ENCODE data around the gene CHST6.
"Not testable (repeated sequence)": the region's sequence is repeated elsewhere in the genome, so short reads cannot be mapped to it uniquely, and the experiment has no call there.

The CHST6 gene

GRCh38 chr16:75495076-75495674, at the start of gene CHST6:
CHST6 (minus strand) TSS chr16:75495441; CDS start chr16:75479828, 15,613 bp downstream.
- peak; percentile 78 for DNase-seq (ENCODE audit: low spot score)

- not testable (repeated sequence) for DNase-seq (ENCODE audit: low spot score)
Observed at GRCh38 chr16:75542462-75542861, 47.2 kb upstream of the CHST6 start.

- DNase-seq (ENCODE audit: low spot score) = no peak
Observed at GRCh38 chr16:75541236-75541635, 46.0 kb upstream of the CHST6 start.

- not testable (repeated sequence) for DNase-seq (ENCODE audit: low spot score)
Observed at GRCh38 chr16:75538882-75539565, 43.8 kb upstream of the CHST6 start.

GRCh38 chr16:75537776-75538175, 42.5 kb upstream of the CHST6 start:
- no peak for DNase-seq (ENCODE audit: low spot score)

- DNase-seq (ENCODE audit: low spot score) = no peak
Observed at GRCh38 chr16:75535901-75536300, 40.7 kb upstream of the CHST6 start, which contains the start of gene CHST5. CHST5 (minus strand) TSS chr16:75536108; CDS start chr16:75530384, 5,724 bp downstream.

GRCh38 chr16:75535211-75535843, 40.1 kb upstream of the CHST6 start:
- no peak for DNase-seq (ENCODE audit: low spot score)

GRCh38 chr16:75534560-75535205, 39.4 kb upstream of the CHST6 start:
- no peak for DNase-seq (ENCODE audit: low spot score)

GRCh38 chr16:75532791-75533190, 37.5 kb upstream of the CHST6 start:
- no peak for DNase-seq (ENCODE audit: low spot score)

GRCh38 chr16:75532142-75532765, 37.0 kb upstream of the CHST6 start:
- no peak for DNase-seq (ENCODE audit: low spot score)

GRCh38 chr16:75529959-75530358, 34.7 kb upstream of the CHST6 start:
- DNase-seq (ENCODE audit: low spot score) = no peak

- DNase-seq (ENCODE audit: low spot score) = no peak
Observed at GRCh38 chr16:75529056-75529905, 34.0 kb upstream of the CHST6 start.

- DNase-seq (ENCODE audit: low spot score) = no peak
Observed at GRCh38 chr16:75527825-75528299, 32.6 kb upstream of the CHST6 start.

GRCh38 chr16:75526032-75526790, 31.0 kb upstream of the CHST6 start:
- DNase-seq (ENCODE audit: low spot score) = no peak

GRCh38 chr16:75519175-75519574, 23.9 kb upstream of the CHST6 start:
- DNase-seq (ENCODE audit: low spot score) = no peak

- DNase-seq (ENCODE audit: low spot score) = not testable (repeated sequence)
Observed at GRCh38 chr16:75516189-75516966, 21.1 kb upstream of the CHST6 start.

GRCh38 chr16:75514296-75514695, 19.1 kb upstream of the CHST6 start:
- no peak for DNase-seq (ENCODE audit: low spot score)

GRCh38 chr16:75506574-75506973, 11.3 kb upstream of the CHST6 start:
- no peak for DNase-seq (ENCODE audit: low spot score)

GRCh38 chr16:75506107-75506506, 10.9 kb upstream of the CHST6 start:
- no peak for DNase-seq (ENCODE audit: low spot score)

GRCh38 chr16:75503801-75504200, 8.6 kb upstream of the CHST6 start:
- DNase-seq (ENCODE audit: low spot score) = no peak

Data from left forelimb (tissue), 1 donor.